Ishikawa (cell line): Measurements from ENCODE around the gene TEAD4.

Experiments used
- EP300 ChIP-seq: IDR thresholded peaks from 2 replicates; pipeline ENCODE4 v1.6.1; 2012; ENCODE audit warnings: borderline replicate concordance
- FOXM1 ChIP-seq: IDR thresholded peaks from 2 replicates; pipeline ENCODE4 v1.6.1; 2012; ENCODE audit warnings: low read depth, borderline replicate concordance
- NFIC ChIP-seq: IDR thresholded peaks from 2 replicates; pipeline ENCODE4 v1.6.1; 2012
- RAD21 ChIP-seq: IDR thresholded peaks from 2 replicates; pipeline ENCODE4 v1.6.1; 2012; ENCODE audit warnings: low read depth
- YY1 ChIP-seq: IDR thresholded peaks from 2 replicates; pipeline ENCODE4 v1.6.1; 2012; ENCODE audit warnings: low read depth
- TF ChIP-seq, protein P1 (sequence below): IDR thresholded peaks from 2 replicates; pipeline ENCODE4 v1.6.1; 2012; ENCODE audit warnings: low read depth, mild to moderate bottlenecking
- TF ChIP-seq, protein P2 (sequence below): IDR thresholded peaks from 2 replicates; pipeline ENCODE4 v1.6.1; 2012

DNA sequence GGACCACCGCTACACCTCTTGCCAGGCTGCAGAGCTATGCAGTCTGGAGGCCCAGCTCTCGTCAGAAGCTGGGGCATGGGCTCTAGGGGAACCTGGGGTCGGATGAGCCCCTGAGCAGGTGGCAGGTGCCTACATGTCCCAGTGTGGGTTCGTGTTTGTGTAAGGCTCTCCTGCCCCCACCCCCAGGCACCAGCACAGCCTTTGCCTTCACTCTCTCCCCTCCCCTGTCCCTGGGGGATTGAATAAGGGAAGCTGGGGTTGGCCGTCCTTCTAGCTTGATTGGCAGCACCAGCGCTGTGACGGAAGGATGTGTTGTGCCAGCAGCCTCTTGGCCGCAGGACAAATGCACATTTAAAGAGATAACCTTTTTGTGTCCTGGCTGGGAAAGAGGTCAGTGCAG lies 83.2 kb downstream of the TEAD4 start:
- TF ChIP-seq EP300 (no peak), YY1 (no peak), FOXM1 (no peak), NFIC (no peak), RAD21 (no peak)
- TF ChIP-seq, protein P1, sequence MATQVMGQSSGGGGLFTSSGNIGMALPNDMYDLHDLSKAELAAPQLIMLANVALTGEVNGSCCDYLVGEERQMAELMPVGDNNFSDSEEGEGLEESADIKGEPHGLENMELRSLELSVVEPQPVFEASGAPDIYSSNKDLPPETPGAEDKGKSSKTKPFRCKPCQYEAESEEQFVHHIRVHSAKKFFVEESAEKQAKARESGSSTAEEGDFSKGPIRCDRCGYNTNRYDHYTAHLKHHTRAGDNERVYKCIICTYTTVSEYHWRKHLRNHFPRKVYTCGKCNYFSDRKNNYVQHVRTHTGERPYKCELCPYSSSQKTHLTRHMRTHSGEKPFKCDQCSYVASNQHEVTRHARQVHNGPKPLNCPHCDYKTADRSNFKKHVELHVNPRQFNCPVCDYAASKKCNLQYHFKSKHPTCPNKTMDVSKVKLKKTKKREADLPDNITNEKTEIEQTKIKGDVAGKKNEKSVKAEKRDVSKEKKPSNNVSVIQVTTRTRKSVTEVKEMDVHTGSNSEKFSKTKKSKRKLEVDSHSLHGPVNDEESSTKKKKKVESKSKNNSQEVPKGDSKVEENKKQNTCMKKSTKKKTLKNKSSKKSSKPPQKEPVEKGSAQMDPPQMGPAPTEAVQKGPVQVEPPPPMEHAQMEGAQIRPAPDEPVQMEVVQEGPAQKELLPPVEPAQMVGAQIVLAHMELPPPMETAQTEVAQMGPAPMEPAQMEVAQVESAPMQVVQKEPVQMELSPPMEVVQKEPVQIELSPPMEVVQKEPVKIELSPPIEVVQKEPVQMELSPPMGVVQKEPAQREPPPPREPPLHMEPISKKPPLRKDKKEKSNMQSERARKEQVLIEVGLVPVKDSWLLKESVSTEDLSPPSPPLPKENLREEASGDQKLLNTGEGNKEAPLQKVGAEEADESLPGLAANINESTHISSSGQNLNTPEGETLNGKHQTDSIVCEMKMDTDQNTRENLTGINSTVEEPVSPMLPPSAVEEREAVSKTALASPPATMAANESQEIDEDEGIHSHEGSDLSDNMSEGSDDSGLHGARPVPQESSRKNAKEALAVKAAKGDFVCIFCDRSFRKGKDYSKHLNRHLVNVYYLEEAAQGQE = no peak
- TF ChIP-seq, protein P2, sequence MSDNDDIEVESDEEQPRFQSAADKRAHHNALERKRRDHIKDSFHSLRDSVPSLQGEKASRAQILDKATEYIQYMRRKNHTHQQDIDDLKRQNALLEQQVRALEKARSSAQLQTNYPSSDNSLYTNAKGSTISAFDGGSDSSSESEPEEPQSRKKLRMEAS = no peak
